K562 (cell line): Measurements from ENCODE around the gene GJE1.

Experiments used
- CTCF ChIP-seq, 3 experiments: IDR thresholded peaks in 2 of 3; conservative IDR thresholded peaks in 1 of 3; 2 replicates each; pipeline ENCODE4 v1.5.1; 2011 to 2012; ENCODE audit warnings: low read length in 3 of 3, mild to moderate bottlenecking in 3 of 3, control low read depth in 2 of 3, improper control_type of control experiment in 1 of 3, inconsistent platforms in 1 of 3, low read depth in 1 of 3, mixed read lengths in 1 of 3, moderate library complexity in 1 of 3; ENCODE audit not compliant: insufficient read depth in 2 of 3
- GTF2F1 ChIP-seq: IDR thresholded peaks from 2 replicates; pipeline ENCODE4 v1.6.1; 2011; ENCODE audit warnings: low read depth, low read length, improper control_type of control experiment
- LARP7 ChIP-seq: fragments of 450-650 bp; IDR thresholded peaks from 2 replicates; pipeline ENCODE4 v1.6.1; 2016
- MAFK ChIP-seq: IDR thresholded peaks from 2 replicates; pipeline ENCODE4 v1.6.1; 2011; ENCODE audit warnings: low read length, improper control_type of control experiment
- MAX ChIP-seq: sonication (generic); formaldehyde crosslinking; IDR thresholded peaks from 2 replicates; pipeline ENCODE4 v1.9.0; 2022; ENCODE audit warnings: mild to moderate bottlenecking, missing genetic modification reagents
- NKRF ChIP-seq: fragments of 450-650 bp; IDR thresholded peaks from 2 replicates; pipeline ENCODE4 v1.6.1; 2016; ENCODE audit warnings: borderline replicate concordance
- ZFP1 ChIP-seq: fragments of 450-650 bp; formaldehyde crosslinking; IDR thresholded peaks from 2 replicates; pipeline ENCODE4 v1.4.0; 2020; ENCODE audit warnings: mild to moderate bottlenecking, mixed read lengths
- ZNF133 ChIP-seq: fragments of 250-450 bp; sonication (Bioruptor Pico); IDR thresholded peaks from 2 replicates; pipeline ENCODE4 v1.4.0; 2020; ENCODE audit warnings: mild to moderate bottlenecking

- no peak for TF ChIP-seq MAX (CRISPR knock-in tag)
- no peak for TF ChIP-seq MAFK
- no peak for TF ChIP-seq GTF2F1
- TF ChIP-seq ZNF133 (CRISPR knock-in tag): no peak
- TF ChIP-seq NKRF: no peak
- TF ChIP-seq ZFP1 (CRISPR knock-in tag): no peak
- TF ChIP-seq CTCF (IDR thresholded peaks at IDR 0.05 in 2 of 3, conservative IDR thresholded peaks at IDR 0.05 in 1 of 3; ENCODE audit: insufficient read depth in 2 of 3, low read depth in 1 of 3, low read length in 3 of 3): no peak
- TF ChIP-seq LARP7: no peak
These were observed 21.6 kb downstream of the GJE1 start for GRCh38 chr6:142154336-142154735.
